Daoy (cell line): ENCODE data around the gene MEX3C. TPM values are rescaled to one million over a fixed set of nuclear protein-coding genes. Genes with fewer than 3 reads are reported as not detected.

Experiments used
- DNase-seq: peaks from one replicate; pipeline ENCODE4 v3.0.0-alpha.2; 2015; ENCODE audit warnings: low read depth
- total RNA-seq: library from RNA; depleted of rRNA; stranded (reverse); fragments of >200 nt; shearing (Covaris generic); gene quantifications from 2 replicates; pipeline ENCODE4 v1.2.3, GENCODE V29; 2014

The MEX3C gene
- total RNA-seq, 1 experiment from 2014 or later = 26.1 TPM

DNA sequence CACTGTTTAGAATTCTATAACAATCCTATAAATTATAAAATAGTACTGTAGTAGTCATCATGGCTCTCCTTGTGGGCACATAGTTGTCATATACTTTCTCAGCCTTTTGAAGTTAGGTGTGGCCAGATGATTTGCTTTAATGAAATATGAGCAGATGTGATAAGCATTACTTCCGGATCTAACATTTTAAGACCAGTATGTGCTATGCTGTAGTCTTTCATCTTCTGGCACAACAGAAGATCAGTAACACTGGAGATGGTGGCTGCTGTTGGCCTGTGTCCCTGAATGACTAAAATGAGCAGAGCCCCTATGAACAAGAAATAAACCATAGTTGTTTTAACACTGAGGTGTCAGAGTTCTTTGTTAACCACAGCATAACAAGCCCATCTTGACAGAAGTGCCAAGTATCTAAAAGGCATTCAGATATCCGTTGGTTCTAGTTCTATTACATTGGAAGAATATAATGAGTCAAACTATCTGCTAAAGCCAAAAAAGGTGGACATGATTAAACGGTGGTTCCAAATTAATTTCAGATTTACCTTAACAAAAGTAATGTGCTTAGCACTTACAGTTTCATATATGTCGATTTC is 6.3 kb downstream of the MEX3C start:
- DNase-seq = no peak

DNA sequence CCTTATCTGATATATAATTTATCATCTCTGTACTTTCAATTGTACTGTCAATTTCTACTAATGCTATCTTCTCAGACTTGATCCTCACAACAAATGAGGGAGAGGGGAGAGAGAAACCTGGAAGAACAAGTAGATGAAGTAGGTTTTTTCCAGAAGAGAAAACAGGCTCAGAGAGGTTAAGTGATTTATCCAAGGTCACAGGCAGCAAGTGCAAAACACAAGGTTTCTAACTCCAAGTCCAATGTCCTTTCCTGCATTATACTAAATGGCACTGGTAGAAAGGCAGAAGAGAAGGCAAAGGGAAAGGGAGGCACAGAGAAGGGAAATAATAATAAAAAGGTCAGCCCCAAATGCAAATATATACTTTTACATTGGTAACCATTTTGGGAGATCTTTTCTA is 7.5 kb downstream of the MEX3C start:
- no peak for DNase-seq

DNA sequence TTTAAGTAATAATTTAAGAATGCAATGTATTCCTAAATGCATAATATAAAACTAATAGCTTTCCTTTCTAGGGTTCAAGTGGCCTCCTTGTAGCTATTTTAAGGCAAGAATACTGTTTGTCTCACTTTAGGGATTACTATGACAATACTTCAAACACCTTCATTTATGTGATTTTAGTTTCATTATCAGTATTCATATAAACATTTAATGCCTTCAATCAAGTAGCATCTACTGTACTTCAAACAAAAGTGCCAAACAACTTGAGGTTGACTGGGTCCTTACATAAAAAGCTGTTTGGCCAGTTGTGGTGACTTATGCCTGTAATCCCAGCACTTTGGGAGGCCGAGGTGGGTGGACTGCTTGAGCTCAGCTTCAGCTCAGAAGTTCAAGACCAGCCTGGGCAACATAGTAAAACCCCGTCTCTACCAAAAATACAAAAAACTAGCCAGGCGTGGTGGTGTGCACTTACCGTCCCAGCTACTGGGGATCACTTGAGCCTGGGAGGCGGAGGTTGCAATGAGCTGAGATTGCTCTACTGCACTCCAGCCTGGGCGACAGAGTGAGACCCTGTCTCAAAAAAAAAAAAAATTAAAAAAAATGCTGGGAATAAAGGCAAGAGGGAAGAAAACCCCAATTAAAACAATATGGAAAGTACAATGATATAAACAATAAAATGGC is 9.3 kb downstream of the MEX3C start:
- DNase-seq = no peak

DNA sequence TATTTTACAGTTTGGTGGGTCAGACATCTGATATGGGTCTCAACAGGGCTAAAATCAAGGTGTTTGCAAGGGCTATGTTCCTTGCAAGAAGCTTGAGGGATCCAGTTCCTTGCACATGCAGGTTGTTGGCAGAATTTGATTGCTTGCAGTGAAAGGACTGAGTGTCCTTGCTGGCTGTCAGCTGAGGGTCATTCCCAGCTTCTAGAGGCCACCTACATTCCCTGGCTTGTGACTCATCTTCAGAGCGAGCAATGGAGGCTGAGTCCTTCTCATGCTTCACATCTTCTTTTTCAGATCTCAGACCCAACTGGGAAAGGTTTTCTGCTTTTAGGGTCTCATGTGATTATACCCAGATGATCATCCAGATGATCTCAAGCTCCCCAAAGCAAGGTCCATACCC is 12.4 kb downstream of the MEX3C start:
- DNase-seq = no peak

DNA sequence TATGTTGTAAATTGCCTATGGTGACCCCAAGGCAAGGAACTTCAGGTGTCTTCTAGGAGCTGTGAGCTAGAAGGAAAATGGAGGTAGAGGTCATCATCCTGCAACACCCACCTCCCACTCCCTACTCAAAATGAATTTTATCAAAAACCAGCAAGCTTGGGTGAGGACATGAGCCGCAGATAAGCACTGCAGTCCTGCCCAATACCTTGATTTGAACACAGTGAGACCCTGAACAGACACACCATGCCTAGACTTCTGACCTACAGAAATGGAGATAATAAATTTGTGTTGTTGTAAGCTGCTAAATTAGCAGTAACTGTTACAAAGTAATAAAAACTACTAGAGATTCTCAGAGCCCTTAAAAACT is 13.4 kb downstream of the MEX3C start:
- no peak for DNase-seq

DNA sequence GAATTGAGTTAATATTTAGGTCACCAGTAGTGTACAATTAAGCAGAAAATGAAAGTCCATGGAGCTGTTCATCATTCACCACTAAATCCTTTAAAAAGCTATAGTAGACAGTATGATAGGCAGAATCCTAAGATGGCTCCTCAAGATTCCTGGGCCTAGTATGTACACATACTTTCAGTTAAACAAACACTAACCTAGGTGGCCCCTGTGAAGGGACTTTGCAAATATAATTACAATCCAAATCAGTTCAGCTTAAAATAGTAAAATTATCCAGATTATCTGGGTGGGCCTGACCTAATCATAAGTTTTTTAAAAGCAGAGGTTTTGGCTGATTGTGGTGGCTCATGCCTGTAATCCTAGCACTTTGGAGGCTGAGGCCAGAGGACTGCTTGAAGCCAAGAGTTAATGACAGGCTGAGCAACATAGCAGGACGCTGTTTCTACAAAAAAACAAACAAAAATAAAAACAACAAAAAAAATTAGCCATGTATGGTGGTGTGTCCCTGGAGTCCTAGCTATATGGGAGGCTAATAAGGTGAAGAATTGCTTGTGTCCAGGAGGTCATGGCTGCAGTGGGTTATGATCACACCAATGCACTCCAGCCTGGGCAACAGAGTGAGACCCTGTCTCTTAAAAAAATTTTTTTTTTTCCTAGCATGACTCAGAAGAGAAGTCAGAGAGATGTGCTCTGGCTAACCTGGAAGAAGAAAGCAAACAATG is 13.9 kb downstream of the MEX3C start:
- no peak for DNase-seq

DNA sequence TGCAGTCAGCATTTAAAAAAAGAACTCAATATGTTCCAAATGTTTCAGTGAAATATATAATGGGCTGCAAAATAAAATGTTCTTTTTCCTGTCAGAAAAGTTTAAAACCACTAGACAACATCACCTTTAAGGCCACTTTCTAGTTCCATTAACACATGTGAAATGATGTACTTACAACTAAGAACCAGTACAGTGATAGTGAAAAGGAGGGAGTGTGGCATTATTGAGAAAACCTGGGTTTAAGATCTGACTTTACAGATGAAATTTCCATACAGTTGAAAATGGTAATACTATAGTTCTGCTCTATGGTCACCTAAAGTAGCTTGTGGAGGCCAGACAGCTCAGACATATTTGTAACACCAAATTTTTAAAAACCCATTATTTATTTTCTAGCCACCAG is 14.7 kb downstream of the MEX3C start:
- no peak for DNase-seq

DNA sequence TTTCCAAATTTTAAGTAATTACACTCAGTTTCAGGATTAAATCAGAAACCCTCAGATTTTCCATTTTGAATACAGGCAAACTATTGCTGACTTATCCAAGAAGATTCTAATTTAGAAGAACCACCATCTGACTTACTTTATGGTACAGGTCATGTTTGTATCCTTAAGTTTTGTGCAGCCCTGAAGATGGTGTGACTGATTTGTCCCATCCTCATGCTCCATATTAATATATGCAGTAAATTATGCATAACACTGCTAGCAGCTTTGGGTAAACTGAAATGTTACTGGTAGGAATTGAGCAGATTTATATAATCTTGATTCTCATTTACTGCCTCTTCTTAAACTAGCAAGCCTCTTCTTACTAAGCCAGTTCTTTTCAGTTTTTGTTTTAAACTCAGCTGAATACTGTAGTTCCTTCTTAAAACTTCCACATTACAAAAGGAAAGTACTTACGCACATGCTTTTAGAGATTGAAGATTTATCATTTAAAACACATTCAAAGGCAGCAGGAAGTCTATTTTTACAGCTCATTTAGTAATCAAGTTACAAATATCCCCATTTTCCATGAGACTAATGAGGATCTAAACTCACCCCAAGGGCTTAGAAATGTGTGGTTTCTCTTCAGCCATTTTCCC is 25.7 kb downstream of the MEX3C start:
- no peak for DNase-seq

DNA sequence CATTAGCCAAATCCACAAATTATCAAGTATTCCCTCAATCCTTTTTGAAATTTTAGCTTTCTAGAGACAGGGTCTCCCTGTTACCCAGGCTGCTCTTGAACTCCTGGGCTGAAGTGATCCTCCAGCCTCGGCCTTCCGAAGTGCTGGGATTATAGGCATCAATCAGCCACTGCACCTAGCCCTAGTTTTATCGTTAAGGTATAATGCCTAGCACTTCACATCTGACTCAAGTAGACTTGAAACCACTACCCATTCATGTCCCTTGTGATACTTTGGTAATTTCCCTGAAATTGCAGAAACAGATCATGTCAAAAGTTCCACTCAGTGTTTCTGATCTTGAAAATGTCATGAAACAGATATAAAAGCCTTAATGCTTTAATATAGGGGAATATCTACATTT is 26.3 kb downstream of the MEX3C start:
- DNase-seq = no peak

DNA sequence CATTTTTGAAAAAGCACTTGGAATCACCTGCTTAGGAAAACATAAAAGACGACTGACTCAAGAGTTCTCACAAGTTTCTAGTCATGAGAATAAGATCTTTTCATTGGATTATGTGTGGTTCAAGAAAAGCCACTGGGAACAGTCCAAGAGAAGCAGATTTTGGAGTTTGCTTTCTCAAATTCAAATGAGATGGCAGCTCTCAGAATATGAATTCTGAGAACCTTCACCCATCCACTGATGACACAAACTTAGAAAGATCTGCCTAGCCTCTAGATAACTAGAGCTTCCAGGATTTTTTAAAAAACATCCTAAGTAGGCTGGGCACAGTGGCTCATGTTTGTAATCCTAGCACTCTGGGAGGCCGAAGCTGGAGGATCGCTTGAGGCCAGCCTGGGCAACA is 26.8 kb downstream of the MEX3C start:
- no peak for DNase-seq

DNA sequence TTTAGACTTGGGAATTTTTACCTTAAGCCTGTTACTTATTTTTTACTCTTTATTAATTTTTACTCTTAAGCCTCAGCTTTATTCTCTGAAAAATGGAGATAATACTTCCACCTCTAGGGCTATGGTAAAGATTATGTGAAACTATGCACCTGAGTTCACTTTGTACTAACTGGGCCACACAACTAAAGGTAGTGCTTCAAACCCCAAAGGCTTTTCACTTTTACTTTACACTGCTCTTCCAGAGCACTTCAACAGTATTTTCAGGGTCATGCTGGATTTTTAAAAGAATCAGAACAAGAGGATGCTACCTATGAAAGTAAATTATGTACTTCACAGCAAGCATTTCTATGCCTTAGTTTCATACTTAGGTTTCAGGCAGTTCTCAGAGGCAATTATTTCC is 27.8 kb downstream of the MEX3C start:
- DNase-seq = no peak

DNA sequence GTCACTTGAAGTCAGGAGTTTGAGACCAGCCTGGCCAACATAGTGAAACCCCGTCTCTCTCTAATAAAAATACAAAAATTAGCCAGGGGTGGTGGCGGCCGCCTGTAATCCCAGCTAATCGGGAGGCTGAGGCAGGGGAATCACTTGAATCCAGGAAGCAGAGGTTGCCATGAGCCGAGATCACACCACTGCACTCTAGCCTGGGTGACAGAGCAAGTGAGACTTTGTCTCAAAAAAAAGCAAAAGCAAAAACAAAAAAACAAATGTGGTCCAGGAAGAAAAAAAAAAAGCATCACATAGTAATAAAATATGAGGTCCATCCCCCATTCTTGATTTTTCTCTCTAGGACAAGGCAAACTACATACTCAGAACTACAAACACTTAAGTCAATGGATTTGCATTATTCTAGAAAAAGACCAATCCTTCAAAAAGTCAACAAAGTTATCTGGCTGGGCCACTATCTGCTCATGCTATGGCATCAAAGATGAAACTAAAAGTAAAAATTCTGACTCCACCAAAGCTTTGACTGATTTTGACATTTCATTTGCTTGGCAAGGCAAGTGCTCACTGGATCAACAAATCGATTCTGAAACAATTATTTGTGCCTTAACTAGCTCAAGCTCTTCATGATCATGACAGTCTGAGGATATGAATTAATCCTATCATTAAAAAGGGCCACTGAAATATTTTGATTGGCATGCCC is 28.4 kb downstream of the MEX3C start:
- no peak for DNase-seq

DNA sequence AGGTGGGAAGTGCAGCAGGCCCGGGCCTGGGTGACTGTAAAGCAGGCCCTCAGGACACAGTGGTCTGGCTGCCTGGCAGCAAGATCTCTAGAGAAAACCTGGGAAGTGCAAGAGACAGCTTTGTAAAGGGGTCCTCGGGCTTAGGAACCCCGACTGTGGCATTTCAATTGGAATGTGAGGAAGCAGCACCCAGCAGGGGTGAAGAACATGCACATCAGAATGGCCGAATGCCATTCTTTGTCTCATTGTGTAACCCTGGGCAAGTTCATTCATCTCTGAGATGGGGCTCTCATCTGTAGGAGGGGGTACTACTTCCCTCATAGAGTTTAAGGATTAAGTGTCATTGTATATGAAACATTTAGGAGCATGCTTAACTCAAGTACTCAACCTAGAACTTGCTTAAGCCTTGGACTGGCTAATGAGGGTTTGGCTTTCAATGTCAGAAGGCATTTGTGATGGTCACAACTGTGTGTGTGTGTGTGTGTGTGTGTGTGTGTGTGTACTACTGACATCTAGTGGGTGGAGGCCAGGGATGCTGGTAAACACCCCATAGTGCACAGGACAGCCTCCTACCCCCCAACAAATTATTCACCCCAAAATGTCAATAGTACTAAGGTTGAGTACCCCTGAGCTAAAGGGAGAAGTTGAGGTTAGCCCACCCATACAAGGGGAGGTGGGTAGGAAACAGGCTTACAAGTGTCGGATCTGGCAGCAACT is 29.3 kb downstream of the MEX3C start:
- DNase-seq = no peak

DNA sequence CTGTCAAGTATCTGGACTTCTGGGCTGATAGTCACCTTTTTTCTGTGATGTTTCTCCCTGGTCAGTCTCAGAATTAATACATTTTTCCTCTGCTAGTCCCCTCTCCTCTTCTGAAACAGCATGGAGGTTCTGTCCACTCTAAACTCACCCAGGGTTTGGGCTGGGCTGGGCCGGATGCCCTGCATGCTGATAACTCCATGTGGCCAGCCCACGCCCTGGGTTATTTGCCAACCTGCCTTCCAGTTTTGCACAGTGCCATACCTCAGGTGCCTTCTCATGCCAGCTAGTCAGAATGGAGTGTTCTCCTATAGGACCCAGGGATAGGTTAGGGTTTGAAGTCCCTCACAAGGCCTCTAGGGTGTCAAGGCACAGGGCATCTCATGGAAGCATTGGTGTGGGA is 32.2 kb downstream of the MEX3C start:
- no peak for DNase-seq

DNA sequence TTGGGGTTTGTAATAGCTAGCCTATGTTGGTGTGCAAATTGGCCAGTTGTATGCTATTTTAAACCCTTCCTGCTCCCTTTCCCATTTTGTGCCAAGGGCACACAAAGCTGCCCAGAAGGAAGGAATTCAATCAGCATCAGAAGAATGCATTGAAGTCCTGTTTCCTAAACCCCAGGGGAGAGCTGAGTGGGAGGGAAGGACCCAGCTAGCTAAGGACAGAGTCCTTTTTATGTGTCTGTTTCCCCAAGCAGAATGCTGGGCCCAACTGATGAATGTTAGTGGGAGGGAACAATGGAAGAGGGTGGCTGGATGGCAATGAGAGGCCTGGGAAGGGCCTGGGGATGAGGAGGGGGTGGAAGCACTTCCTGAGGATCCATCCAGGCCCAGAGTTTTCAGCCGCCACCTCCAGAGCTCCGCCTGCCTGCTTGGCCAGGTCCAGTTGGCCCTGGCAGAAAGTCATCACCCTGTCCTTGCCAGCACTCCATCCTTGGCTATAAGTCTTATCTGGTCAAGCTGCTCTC is 32.7 kb downstream of the MEX3C start:
- no peak for DNase-seq

DNA sequence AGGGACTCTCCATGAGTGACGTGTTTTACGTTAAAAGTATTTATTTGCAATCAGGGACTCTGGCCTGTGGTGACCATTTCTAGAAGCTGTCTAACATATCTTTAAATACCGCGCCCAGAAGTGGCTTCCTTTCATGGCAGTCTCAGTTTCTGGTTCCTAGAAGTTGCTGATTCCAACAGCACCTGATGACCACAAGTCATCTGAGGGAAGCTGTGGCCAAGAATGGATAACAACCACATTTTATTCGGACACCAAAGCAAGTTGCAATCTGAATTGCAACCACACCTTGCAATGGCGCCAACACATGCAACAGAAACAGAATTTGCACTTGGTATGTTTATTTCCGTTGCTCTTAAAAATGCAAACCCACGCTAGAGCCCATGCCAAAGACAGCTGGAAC is 33.1 kb downstream of the MEX3C start:
- DNase-seq = no peak

DNA sequence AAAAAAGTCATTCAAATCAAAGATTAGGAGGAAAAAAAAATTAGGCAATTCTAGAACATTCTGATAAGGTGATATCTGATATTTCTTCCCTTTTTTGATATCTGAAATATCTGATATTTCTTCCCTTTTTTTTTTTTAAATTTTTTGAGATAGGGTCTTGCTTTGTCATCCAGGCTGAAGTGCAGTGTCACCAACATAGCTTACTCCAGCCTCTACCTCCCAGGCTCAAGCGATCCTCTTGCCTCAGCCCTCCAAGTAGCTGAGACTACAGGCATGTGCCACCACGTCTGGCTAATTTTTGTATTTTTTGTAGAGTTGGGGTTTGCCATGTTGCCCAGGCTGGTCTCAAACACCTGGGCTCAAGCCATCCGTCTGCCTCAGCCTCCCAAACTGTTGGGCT is 33.9 kb downstream of the MEX3C start:
- DNase-seq = no peak

DNA sequence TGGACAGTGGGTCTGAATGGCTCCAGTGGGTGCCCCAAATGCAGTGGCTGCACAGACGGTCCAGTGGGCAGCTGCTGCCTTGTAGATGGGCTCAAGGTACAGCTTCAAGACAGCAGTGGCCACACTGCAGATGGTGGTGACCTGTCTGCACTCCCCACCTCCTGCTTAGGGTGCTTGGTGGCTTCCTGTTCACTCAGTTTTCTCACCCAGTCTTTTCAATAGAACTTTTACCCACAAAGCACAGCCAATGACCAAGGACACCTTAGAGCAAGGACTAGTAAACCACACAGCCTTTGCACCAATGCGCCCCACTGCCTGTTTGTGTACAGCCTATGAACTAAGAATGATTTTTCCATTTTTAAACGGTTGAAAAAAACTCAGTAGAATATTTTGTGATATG is 34.9 kb downstream of the MEX3C start:
- no peak for DNase-seq

DNA sequence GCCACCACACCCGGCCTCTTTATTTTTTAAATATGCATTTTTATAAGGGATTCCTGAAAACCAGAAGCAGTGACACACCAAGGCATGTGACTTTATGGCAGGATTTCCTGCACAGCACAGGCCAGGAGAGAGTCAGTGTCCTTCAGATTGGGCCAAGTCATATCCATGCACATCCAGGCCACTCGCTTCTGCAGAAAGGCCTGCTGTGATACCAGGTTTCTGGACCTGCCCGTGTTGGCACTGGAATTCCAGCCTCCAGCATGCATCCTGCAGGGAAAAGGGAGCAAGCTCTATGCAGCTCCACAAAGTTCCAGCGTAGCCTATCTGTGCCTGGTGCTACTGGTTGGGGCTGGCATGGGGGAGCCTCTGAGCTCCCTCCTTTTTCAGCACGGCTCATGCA is 36.8 kb downstream of the MEX3C start:
- DNase-seq = no peak

DNA sequence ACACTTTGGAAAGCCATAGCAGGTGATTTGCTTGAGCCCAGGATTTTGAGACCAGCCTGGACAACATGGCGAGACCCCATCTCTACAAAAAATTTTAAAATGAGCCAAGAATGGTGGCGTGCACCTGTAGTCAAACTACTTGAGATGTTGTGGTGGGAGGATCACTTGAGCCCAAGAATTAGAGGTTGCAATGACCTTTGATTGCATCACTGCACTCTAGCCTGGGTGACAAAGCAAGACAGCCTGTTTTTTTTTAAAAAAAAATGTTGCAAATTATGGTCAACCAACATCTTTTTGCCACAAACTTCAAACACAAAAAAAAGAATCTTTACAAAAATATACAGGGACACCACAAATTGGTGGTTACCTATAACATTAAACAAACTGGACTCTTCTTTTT is 40.3 kb downstream of the MEX3C start:
- DNase-seq = no peak

DNA sequence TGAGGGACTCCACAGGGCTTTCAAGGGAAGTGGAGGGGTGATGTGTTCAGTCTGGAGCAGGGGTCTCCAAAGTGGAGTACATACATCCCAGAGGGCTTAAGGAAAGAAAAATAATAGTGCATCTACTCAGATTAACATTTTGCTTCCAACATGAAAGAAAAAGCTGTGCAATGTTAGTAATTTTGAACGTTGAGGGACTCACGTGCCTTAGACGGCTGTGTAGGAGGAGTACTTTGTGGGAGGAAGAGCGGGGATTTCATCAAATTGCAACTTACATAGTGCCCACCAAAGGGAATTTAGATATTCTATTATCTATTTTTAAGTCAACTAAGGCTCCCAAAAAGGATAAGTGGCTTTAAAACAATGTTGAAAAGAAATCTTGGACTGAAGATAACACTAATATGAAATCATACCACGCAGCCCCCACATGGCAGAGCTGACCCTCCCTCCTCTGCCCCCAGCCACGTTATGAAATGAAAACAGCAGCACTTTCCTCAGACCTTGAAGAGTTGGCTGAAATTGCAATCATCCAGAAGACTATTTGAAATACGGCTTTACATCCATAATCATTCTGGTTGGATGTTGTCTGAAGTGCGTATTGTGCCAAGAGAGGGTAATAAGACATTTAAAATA is 42.9 kb downstream of the MEX3C start:
- no peak for DNase-seq
